ENCODE results near the gene HPS4. TPM values are rescaled to one million over a fixed set of nuclear protein-coding genes. Genes with fewer than 3 reads are reported as not detected.

HPS4 gene
- polyA plus RNA-seq, 2 of the 4 experiments (the other 2 are of a cell fraction) = 12.7 to 30.2 TPM

GRCh38 chr22:26433805-26434204 lies 49.8 kb downstream of the HPS4 start:
- Histone ChIP-seq H3K4me2 (no peak overlapping the region), H3K4me3 (no peak overlapping the region), H3K9me3 (no peaks in the 10 kb centered on the region), H3K4me1 (no peaks in the 10 kb centered on the region; the same call in 2 of the 3 replicates), H3K27ac (no peak overlapping the region)
- DNase-seq (ENCODE audit: low read depth in 1 of 2, low spot score in 1 of 2) (no peak), FAIRE-seq (no peak), ATAC-seq (no peak)
- 87% methylated on average over 15 of the region's 25 CpGs for WGBS (ENCODE audit: missing lambda C conversion rate)
- TF ChIP-seq CEBPB (IDR thresholded peaks at IDR 0.05) = no peak
- TF ChIP-seq ATOH8 (CRISPR knock-in tag; IDR thresholded peaks at IDR 0.05; ENCODE audit: low read depth) = no peak
- TF ChIP-seq SMC3 (IDR thresholded peaks at IDR 0.05) = no peak
- TF ChIP-seq KDM1A (IDR thresholded peaks at IDR 0.05; ENCODE audit: low read depth) = no peak
- no peak for TF ChIP-seq HMGXB4 (CRISPR knock-in tag; IDR thresholded peaks at IDR 0.05; ENCODE audit: borderline replicate concordance)
- no peak for TF ChIP-seq MAX (IDR thresholded peaks at IDR 0.05)
- TF ChIP-seq RAD21 (conservative IDR thresholded peaks at IDR 0.05 in 1 of 2, IDR thresholded peaks at IDR 0.05 in 1 of 2) = no peak
- ChIA-PET POLR2A (no interaction called here), CTCF (interaction anchor here (1.2 kb wide), 1 partner anchor 37 kb away, joined by 3 read pairs; no protein-coding TSS in a partner anchor)

- POLR2A ChIA-PET = no interaction called here
- TF ChIP-seq CBX8 (IDR thresholded peaks at IDR 0.05) (no peak), ESRRA (IDR thresholded peaks at IDR 0.05; ENCODE audit: borderline replicate concordance, low read length) (no peak), TP53 (CRISPR knock-in tag; IDR thresholded peaks at IDR 0.05) (no peak), EHMT2 (IDR thresholded peaks at IDR 0.05; ENCODE audit: low read depth) (no peak)
- ATAC-seq (no peak), FAIRE-seq (no peak), DNase-seq (ENCODE audit: low read depth in 1 of 2, low spot score in 1 of 2) (no peak)
- Histone ChIP-seq H3K27ac (no peak overlapping the region), H3K4me3 (no peak overlapping the region), H3K4me1 (no peaks in the 10 kb centered on the region; the same call in 2 of the 3 replicates), H3K9me3 (no peaks in the 10 kb centered on the region), H3K4me2 (no peak overlapping the region)
- WGBS (ENCODE audit: missing lambda C conversion rate) = 74% methylated on average over 3 of the region's 3 CpGs
- CTCF ChIA-PET = interaction anchor here (1.3 kb wide), 1 partner anchor 13 kb away, joined by 3 read pairs; no protein-coding TSS in a partner anchor
Observed at GRCh38 chr22:26432619-26433311, 50.8 kb downstream of the HPS4 start.

DNA sequence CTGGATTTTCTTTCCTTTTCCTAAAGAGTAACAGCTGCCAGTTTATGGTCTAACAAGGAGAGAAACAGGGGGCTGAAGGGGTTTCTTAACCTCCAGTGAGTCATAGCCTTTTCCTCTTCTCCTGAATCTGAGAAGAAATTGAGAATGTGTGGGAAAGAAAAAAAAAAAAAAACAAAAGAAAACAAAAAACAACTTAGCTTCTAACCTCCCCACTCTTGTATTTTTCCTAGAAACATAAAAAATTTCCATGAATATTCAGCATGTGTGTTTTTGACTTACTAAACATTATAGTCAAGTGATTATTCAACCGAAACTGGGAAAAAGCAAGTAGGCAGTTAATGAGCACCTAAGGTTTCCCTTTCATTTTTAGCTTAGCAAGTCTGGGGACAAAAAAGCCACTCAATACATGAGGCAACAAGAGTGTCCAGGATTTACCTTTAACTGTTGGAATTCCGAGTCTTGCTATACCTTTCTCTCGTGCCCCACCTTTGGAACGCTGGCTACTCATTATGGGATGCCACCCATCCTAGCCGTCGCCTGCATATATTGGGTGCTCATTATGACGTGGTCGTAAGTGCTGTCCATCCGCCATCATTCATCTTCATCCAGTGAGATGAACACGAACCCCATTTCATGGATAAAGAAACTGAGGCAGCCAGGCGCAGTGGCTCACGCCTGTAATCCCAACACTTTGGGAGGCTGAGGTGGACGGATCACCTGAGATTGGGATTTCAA lies 52.2 kb downstream of the HPS4 start:
- ATAC-seq (no peak), FAIRE-seq (no peak), DNase-seq (ENCODE audit: low read depth in 1 of 2, low spot score in 1 of 2) (no peak)
- Histone ChIP-seq H3K27ac (no peak overlapping the region), H3K4me2 (no peak overlapping the region), H3K4me1 (no peaks in the 10 kb centered on the region; the same call in 2 of the 3 replicates), H3K4me3 (no peak overlapping the region), H3K9me3 (no peaks in the 10 kb centered on the region)
- ChIA-PET POLR2A (interaction anchor here (1.1 kb wide), 1 partner anchor 52 kb away, joined by 3 read pairs; the partner anchor contains the start of genes HPS4 and SRRD), CTCF (interaction anchor here (1.3 to 2.2 kb wide), 3 partner anchors 11 to 30 kb away, joined by 3 to 14 read pairs (median 3); no protein-coding TSS in a partner anchor)
- WGBS (ENCODE audit: missing lambda C conversion rate) = 87% methylated on average over 13 of the region's 13 CpGs
- TF ChIP-seq CHD4 (IDR thresholded peaks at IDR 0.05; ENCODE audit: borderline replicate concordance) (no peak), RCOR1 (IDR thresholded peaks at IDR 0.05; ENCODE audit: low read depth, low read length) (no peak), NR3C1 (IDR thresholded peaks at IDR 0.05) (no peak), CEBPB (IDR thresholded peaks at IDR 0.05) (no peak), HOXA7 (CRISPR knock-in tag; IDR thresholded peaks at IDR 0.05) (no peak), TP53 (CRISPR knock-in tag; IDR thresholded peaks at IDR 0.05) (no peak), TFCP2L1 (CRISPR knock-in tag; IDR thresholded peaks at IDR 0.05) (no peak), CBX2 (IDR thresholded peaks at IDR 0.05; ENCODE audit: borderline replicate concordance, low read depth) (no peak), BCL3 (IDR thresholded peaks at IDR 0.05) (no peak), SMC3 (IDR thresholded peaks at IDR 0.05) (no peak), EHMT2 (IDR thresholded peaks at IDR 0.05; ENCODE audit: low read depth) (no peak), MAX (IDR thresholded peaks at IDR 0.05) (no peak), RARB (CRISPR knock-in tag; IDR thresholded peaks at IDR 0.05) (no peak), RAD21 (conservative IDR thresholded peaks at IDR 0.05 in 1 of 2, IDR thresholded peaks at IDR 0.05 in 1 of 2) (no peak), EP300 (IDR thresholded peaks at IDR 0.05) (no peak), ZNF302 (CRISPR knock-in tag; IDR thresholded peaks at IDR 0.05) (no peak), ESRRA (IDR thresholded peaks at IDR 0.05; ENCODE audit: borderline replicate concordance, low read length) (no peak), BHLHE40 (IDR thresholded peaks at IDR 0.05; ENCODE audit: low read depth, low read length) (no peak), ZSCAN20 (CRISPR knock-in tag; IDR thresholded peaks at IDR 0.05) (no peak)
- TF ChIP-seq, protein P1, sequence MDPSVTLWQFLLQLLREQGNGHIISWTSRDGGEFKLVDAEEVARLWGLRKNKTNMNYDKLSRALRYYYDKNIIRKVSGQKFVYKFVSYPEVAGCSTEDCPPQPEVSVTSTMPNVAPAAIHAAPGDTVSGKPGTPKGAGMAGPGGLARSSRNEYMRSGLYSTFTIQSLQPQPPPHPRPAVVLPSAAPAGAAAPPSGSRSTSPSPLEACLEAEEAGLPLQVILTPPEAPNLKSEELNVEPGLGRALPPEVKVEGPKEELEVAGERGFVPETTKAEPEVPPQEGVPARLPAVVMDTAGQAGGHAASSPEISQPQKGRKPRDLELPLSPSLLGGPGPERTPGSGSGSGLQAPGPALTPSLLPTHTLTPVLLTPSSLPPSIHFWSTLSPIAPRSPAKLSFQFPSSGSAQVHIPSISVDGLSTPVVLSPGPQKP (IDR thresholded peaks at IDR 0.05; ENCODE audit: low read depth, low read length) = no peak

All from A549 (cell line).